Fibroblast of skin of abdomen (primary cell): ENCODE results near the gene CXCL1. TPM values are rescaled to one million over a fixed set of nuclear protein-coding genes. Genes with fewer than 3 reads are reported as not detected.

Experiments used
- DNase-seq: peaks from one replicate; pipeline ENCODE4 v3.0.0-alpha.2; 2013
- polyA plus RNA-seq, 2 experiments: library from polyadenylated mRNA; unstranded; fragments of 120-200 nt; gene quantifications; one replicate each; pipeline ENCODE4 v1.2.1, GENCODE V29; 2013; ENCODE audit not compliant: insufficient read length in 2 of 2

CXCL1 gene
- 23.7 TPM for polyA plus RNA-seq (2013, experiment 1 of 2; ENCODE audit: insufficient read length)
- 25.1 TPM for polyA plus RNA-seq (2013, experiment 2 of 2; ENCODE audit: insufficient read length)

- peak; percentile 50 for DNase-seq
Measured at GRCh38 chr4:73869130-73870055, at the start of gene CXCL1. Gene CXCL1, plus strand, starts transcription at chr4:73869393. Its CDS starts 78 bp downstream, at chr4:73869471.

DNA sequence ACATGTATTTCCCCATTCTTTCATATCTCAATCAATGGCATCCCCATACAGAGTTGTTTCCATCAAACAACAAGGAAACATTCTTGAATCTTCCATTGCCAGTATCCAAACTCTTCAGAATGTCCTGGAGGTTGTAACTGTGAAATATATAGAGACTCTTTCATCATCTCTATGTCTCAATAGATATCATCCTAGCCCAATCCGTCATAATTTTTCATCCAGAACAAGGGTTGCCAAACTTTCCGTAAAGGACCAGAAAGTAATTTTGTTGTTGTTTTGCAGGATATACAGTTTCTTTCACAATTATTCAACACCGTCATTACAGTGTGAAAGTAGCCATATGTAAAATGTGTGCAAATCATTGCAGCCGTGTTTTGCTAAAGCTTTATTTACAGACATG is 47.9 kb upstream of the CXCL1 start:
- DNase-seq: no peak

DNA sequence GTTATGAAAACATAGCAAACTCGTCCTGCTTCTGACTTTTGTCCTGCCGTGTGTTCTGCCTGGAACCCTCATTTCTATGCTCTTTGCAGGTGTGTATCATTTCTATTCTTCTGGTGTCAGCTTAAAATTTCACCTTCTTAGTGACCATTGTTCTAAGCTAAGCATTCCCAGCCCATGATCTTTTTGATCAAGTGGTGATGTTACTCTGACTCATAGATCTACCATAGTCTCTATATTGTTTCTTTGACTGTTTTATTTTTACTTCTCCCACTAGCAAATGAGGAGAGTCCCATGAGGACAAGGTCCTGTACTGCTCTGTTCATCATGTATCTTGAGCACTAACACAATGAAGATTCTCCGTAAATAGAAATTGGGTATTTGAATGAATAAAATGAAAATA is 46.8 kb upstream of the CXCL1 start:
- no peak for DNase-seq

DNA sequence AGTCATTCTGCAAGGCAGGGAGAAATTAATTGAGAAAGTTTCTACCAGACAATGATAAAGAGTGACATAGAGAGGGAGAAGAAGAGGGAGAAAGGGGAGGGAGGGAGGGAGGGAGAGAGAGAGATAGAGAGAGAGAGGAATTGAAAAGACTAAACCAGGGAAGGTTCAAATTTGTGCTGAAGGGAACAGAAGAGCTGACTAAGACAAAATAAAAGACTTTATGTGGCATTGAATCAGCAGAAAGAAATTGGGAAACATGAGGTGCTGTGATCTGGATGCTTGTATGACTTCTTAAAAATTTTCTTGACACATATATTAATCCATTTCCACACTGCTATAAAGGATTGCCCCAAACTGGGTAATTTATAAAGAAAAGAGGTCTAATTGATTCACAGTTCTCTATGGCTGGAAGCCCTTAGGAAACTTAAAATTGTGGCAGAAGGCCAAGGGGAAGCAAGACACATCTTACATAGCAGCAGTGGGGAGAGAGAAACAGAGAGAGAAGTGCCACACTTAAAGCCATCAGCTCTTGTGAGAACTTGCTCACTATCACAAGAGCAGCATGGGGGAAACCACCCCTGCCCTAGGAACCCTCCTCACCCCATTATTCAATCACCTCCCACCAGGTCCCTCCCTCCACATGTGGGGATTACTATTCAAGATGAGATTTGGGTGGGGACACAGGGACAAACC is 46.2 kb upstream of the CXCL1 start:
- no peak for DNase-seq

DNA sequence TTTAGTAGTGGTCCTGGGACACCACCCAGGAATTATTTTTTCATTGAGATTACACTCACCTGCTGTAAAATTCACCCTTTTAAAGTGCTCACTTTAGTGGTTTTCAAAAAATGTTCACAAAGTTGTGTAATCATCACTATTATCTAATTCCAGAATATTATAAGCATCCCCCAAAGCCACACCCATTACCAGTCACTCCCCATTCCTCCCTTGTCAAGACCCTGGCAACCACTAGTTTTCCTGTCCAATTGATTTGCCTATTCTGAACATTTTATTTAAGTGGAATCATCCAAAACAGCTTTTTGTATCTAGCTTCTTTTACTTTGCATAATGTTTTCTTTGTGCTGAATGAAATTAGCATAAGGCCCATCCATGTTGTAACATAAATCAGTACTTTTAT is 45.4 kb upstream of the CXCL1 start:
- DNase-seq: no peak

DNA sequence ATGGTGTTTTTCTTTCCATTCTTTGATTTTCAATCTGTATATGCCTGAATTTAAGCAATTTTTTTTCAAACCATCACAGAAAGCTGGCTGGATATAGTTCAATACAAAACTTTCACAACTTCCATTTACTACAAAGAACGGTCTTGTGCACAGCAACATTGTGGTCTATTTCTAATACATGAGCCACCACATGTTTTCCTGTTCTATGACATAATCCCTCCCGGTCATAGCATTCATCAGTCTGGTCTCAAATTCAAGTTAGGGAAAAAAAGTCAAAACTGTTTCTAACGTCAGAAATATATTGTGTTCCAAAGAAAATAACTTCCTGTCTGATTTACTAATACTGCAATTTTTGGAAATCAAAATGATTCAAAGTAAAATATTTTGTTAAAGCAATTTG is 40.2 kb upstream of the CXCL1 start:
- DNase-seq: peak; percentile 53

GRCh38 chr4:73831569-73831968 is 37.6 kb upstream of the CXCL1 start:
- peak; percentile 80 for DNase-seq

GRCh38 chr4:73832651-73833237 is 36.4 kb upstream of the CXCL1 start:
- peak; percentile 77 for DNase-seq

DNA sequence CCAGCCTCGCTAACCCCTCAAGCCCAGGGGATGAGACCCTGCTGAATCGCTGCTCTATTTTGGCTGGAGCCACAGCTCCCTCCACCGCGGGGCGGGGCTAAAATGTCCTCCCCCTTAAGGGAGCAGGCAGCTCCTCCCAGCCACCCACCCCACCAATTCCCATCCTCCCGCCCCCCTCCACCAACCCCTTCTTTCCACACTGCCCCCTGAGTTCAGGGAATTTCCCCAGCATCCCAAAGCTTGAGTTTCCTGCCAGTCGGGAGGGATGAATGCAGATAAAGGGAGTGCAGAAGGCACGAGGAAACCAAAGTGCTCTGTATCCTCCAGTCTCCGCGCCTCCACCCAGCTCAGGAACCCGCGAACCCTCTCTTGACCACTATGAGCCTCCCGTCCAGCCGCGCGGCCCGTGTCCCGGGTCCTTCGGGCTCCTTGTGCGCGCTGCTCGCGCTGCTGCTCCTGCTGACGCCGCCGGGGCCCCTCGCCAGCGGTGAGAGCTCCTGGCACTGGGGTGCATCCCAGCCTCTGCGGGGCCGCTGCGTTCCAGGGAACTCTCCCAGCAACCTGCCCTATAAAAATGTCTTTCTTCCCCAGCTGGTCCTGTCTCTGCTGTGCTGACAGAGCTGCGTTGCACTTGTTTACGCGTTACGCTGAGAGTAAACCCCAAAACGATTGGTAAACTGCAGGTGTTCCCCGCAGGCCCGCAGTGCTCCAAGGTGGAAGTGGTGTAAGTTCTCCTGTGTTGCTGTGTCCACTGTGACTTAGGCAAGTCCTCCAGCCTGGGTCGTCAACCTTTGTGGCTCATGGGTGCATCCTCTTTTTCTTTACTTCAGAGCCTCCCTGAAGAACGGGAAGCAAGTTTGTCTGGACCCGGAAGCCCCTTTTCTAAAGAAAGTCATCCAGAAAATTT is 32.6 kb upstream of the CXCL1 start, which contains the start of gene CXCL6:
Gene CXCL6, plus strand, starts transcription at position 306 of the 907 bp plus-strand sequence. Its CDS starts 73 bp downstream, at position 379.
- peak; percentile 36 for DNase-seq

DNA sequence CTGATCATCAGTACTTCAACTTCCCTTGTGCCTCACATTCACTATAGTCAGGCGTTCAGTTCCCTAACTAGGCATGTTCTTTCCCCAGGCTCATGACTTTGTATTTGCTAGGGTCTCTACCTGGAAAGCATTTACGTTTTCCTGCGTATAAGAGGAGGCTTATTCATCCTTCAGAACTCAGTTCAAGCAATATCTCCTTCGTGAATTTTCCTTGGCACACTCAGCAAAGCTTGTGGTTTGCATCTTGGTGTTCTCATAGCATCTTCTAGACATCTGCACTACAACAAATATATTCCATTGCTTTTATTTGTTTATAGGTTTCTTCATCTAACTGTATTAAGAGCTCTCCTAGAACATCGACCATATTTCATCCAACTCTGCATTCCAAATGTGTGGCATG is 30.1 kb upstream of the CXCL1 start:
- DNase-seq: no peak

GRCh38 chr4:73839715-73840114 is 29.5 kb upstream of the CXCL1 start:
- no peak for DNase-seq

DNA sequence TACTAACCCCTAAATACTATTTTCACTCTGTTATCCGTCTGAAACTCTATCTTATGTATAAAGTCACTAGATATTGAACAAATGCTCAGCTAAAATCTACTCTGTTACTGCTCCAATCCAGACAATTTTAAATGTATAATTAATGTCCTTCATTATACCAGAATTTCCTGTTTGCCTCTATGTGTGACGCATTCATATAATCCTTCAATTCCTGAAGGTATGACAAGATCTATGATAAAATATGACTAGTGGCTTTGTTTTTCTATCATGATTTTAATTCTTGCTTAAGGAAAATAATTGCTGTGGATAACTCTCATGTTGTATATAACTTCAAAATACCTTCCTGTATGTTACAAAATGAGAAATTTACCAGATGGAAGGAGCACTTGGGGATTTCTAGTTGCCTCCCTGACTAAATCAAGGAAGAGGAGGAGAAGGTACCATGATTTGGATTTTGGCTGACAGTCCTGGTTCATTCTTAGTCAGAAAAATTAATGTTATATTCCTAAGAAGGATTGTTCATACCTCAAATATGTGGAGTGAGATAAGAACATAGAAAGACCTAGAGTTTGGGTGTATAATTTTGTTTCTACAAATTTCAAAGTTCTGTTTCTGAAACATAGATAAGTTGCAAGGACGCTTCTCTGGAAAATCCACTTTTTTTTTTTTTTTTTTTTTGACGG is 27.8 kb upstream of the CXCL1 start:
- no peak for DNase-seq

DNA sequence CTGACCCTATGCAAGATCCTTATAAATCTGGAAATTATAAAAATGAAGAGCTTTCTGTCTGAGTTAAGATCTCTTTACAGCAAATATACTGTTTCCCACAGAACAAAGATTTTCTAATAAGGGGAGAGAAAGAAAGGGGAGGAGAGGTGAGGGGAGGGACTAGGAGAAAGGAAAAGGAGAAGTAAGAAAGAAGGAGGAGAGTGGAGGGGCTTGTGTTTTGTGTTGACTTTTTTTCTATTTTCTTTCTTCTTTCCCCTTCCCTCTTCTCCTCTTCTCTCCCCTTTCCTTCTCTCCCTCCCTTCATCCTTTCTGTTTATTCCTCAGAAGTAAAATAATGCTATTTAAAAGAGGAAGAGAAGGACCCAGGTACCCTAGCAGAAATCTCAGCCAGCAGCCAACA is 26.5 kb upstream of the CXCL1 start:
- no peak for DNase-seq

DNA sequence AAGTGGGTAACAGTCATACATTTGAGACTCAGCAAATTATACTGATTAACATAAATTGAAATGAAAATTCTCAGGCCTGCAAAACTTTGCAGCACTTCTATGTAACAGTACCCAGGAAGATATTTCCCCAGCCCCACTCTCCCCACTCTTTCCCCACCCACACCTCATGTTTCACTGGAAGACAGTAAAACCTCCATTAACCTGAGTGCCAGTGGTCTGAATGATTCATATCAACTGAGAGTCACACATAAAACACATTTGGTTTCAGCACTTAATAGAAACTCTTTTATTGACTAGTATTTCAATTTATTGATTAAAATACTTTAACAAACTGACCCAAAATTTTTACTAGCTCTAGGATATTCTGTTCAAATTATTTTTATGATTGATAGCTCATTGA is 25.8 kb upstream of the CXCL1 start:
- DNase-seq: peak; percentile 31

DNA sequence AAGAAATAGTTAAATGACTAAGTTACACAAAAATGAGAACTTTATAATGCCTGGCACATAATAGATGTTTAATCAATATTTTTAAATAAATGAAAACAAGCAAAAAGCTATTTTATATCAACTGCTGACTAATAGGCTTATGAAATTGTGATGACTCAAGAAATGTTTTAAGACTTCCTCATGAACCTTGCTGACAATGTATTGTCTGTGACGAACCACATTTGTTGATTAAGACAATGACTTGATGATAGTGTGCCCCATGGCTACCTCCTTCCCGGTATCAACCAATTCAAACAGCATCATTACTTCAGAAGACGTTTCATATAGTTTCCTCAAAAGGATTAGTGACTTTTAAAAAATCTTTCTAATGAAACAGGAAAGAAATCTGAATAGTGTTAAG is 24.8 kb upstream of the CXCL1 start:
- DNase-seq: peak; percentile 67

- no peak for DNase-seq
Measured at GRCh38 chr4:73844806-73845205, 24.4 kb upstream of the CXCL1 start.

DNA sequence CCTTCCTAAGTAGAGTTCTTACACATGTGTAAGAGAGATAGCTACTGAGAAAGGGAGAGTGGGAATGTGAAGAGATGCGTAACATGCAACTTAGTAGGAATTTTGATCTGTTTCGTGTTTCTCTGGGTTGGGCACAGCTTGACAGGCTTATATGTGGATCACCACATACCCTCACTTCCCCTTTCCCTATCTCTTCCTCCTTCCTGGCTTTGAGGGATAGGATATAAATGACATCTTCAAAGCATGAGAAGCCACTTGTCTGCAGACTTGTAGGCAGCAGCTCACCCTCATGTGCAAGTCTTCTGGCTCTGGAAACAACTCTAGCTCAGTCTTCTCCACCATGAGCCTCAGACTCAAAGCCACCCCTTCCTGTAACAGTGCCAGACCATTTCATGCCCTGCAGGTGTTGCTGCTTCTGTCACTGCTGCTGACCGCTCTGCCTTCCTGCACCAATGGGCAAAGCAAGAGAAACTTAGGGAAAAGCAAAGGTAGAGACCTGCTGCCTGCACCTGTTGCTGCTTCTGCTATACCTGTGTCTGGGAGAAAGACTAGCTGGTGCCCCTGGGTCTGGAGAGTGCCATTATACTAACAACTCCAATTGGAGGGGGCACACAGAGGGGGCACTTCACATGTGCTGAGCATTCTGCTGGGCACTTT is 21.5 kb upstream of the CXCL1 start:
- no peak for DNase-seq

- DNase-seq: no peak
Measured at GRCh38 chr4:73848183-73848777, 20.9 kb upstream of the CXCL1 start.

DNA sequence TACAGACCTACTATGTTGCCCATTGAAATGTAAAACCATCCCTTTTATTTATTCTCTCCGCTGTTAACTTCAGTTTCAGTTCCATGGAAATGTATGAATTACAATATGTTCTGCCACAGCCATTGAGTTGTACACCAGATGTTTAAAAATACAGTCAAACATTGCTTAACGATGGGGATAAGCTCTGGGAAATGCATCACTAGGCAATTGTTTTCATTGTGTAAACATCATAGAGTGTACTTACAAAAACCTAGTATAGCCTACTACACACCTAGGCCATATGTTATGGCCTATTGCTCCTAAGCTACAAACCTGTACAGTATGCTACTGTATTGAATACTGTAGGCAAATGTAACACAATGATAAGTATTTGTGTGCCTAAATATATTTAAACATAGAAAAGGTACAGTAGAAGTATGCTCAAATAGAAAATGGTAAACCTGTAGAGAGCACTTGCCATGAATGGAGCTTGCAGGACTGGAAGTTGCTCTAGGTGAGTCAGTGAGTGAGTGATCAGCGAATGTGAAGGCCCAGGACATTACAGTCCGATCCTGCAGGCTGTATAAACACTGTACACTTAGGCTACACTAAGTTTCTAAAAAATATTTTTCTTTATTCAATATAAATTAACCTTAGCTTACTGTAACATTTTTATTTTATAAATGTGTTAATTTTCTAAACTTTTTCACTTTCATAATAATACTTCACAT is 18.8 kb upstream of the CXCL1 start:
- DNase-seq: no peak

DNA sequence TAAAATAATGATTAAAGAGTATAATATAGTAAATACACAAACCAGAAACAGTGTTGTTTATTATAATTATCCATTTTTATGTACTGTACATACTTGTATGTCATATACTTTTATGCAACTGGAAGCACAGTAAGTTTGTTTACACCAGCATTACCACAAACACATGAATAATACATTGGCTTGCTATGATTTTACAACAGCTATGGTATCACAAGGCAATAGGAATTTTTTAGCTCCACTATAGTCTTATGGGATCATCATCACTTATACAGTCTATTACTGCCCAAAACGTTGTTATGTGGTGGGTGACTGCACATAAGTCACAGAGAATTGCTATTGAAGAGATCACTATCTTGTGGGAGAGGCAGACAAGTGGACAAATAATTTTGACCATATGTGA is 17.9 kb upstream of the CXCL1 start:
- DNase-seq: no peak
